ENCODE data around the gene UBAP2. TPM values are rescaled to one million over a fixed set of nuclear protein-coding genes. Genes with fewer than 3 reads are reported as not detected.

The UBAP2 gene
- total RNA-seq, 2 donors from 2014 or later: 29.8 to 52.8 TPM

GRCh38 chr9:33943389-33943788, 105.3 kb downstream of the UBAP2 start:
- no peak overlapping the region for H3K4me3 ChIP-seq
- TF ChIP-seq POLR2AphosphoS5 (IDR thresholded peaks at IDR 0.05) (no peak), POLR2A (IDR thresholded peaks at IDR 0.05) (no peak), CTCF (IDR thresholded peaks at IDR 0.05) (no peak)
- no peaks in the 10 kb centered on the region for H3K27me3 ChIP-seq (replicated peaks; ENCODE audit: insufficient read depth)
- H3K27ac ChIP-seq: no peak overlapping the region
- no peaks in the 10 kb centered on the region for H3K4me1 ChIP-seq (replicated peaks)
- no peaks in the 10 kb centered on the region for H3K9me3 ChIP-seq
- 50% methylated on average over 2 of the region's 2 CpGs for WGBS
- intact Hi-C loops (cut with DNase I): no loop called here
- DNase-seq (ENCODE audit: low spot score): no peak
- no peaks in the 10 kb centered on the region for H3K36me3 ChIP-seq

GRCh38 chr9:33942471-33943083, 106.1 kb downstream of the UBAP2 start:
- Histone ChIP-seq H3K9me3 (no peaks in the 10 kb centered on the region), H3K36me3 (no peaks in the 10 kb centered on the region), H3K27me3 (replicated peaks; ENCODE audit: insufficient read depth) (no peaks in the 10 kb centered on the region), H3K27ac (no peak overlapping the region), H3K4me3 (no peak overlapping the region), H3K4me1 (replicated peaks) (no peaks in the 10 kb centered on the region)
- intact Hi-C loops (cut with DNase I): no loop called here
- TF ChIP-seq POLR2AphosphoS5 (IDR thresholded peaks at IDR 0.05) (no peak), CTCF (IDR thresholded peaks at IDR 0.05) (no peak), POLR2A (IDR thresholded peaks at IDR 0.05) (no peak)
- no peak for DNase-seq (ENCODE audit: low spot score)
- 96% methylated on average over 3 of the region's 3 CpGs for WGBS

- Histone ChIP-seq H3K36me3 (no peaks in the 10 kb centered on the region), H3K4me3 (no peak overlapping the region), H3K9me3 (no peaks in the 10 kb centered on the region), H3K27me3 (replicated peaks; ENCODE audit: insufficient read depth) (no peaks in the 10 kb centered on the region), H3K27ac (no peak overlapping the region), H3K4me1 (replicated peaks) (no peaks in the 10 kb centered on the region)
- TF ChIP-seq POLR2A (IDR thresholded peaks at IDR 0.05): no peak
- no peak for TF ChIP-seq POLR2AphosphoS5 (IDR thresholded peaks at IDR 0.05)
- TF ChIP-seq CTCF (IDR thresholded peaks at IDR 0.05): no peak
- WGBS: 51% methylated on average over 9 of the region's 9 CpGs
- no peak for DNase-seq (ENCODE audit: low spot score)
- intact Hi-C loops (cut with DNase I): no loop called here
Observed at GRCh38 chr9:33939924-33940874, 108.5 kb downstream of the UBAP2 start.

- 79% methylated on average over 5 of the region's 5 CpGs for WGBS
Observed at GRCh38 chr9:33934188-33934878, 114.4 kb downstream of the UBAP2 start.

More at GRCh38 chr9:33934188-33934878, 114.4 kb downstream of the UBAP2 start:
- no peak overlapping the region for H3K4me3 ChIP-seq
- TF ChIP-seq POLR2AphosphoS5 (IDR thresholded peaks at IDR 0.05): no peak
- no peak for TF ChIP-seq CTCF (IDR thresholded peaks at IDR 0.05)
- TF ChIP-seq POLR2A (IDR thresholded peaks at IDR 0.05): no peak
- H3K36me3 ChIP-seq: no peaks in the 10 kb centered on the region
- H3K9me3 ChIP-seq: no peaks in the 10 kb centered on the region
- DNase-seq (ENCODE audit: low spot score): no peak
- no peaks in the 10 kb centered on the region for H3K4me1 ChIP-seq (replicated peaks)
- intact Hi-C loops (cut with DNase I): no loop called here
- no peak overlapping the region for H3K27ac ChIP-seq
- H3K27me3 ChIP-seq (replicated peaks; ENCODE audit: insufficient read depth): no peaks in the 10 kb centered on the region

Measured in prostate gland (tissue), 2 donors.